Astrocyte of the hippocampus (primary cell): ENCODE data around the gene DHRS12.

Experiments
- DNase-seq: peaks from one replicate; pipeline ENCODE4 v3.0.0; 2011; ENCODE audit warnings: low read depth, low spot score

Gene DHRS12

DNA sequence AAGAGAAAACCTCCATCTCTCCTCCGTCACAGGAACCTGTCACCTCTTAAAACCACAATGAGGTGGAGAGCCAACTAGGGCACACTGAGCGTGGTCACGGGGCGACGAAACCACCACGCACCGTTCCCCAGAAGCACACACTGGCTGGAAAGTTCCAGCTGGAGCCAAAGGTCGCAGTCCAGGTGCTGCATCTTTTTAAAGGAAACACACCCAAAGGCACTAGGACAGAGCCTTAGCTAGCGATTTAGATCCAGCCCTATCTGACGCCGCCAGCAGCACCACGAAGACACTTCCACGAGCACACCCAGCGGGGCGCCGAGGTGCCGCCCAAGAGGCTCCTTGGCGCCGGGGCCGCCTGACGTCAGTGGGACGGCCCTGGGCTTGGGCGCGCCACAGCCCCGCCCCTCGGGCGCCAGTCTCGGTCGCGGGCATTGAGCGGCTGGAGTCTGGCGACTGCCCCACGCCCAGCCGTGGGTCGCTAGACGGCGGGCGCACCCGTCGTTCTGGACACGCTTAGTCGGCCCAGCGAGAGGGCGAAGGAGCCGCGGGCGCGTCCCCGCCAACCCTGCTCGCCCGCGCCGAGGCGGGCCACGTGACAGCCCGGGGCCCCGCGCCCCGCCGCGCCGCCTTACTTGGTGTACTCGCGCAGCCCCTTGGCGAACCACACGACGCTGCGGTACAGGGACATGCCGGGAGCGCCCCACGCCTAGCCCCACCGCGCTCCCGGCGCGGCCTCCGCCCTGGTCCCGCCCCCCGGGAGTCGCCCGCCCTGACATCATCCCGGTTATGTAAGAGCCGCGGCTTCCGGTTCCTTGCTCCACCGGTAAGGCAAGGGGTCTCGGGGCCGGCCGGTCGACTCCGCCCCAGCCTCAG is at the start of gene DHRS12:
Gene DHRS12 (minus strand): TSS at position 742 of the 873 bp plus-strand sequence. CDS start 4,504 bp downstream, outside the sequence.
- DNase-seq, result peak; percentile 93

- no peak for DNase-seq
Observed at GRCh38 chr13:51849145-51850101, 45.5 kb upstream of the DHRS12 start.

- DNase-seq, result peak; percentile 41
Observed at GRCh38 chr13:51848674-51849073, 44.7 kb upstream of the DHRS12 start.

GRCh38 chr13:51846756-51847155 is 42.8 kb upstream of the DHRS12 start:
- no peak for DNase-seq

DNA sequence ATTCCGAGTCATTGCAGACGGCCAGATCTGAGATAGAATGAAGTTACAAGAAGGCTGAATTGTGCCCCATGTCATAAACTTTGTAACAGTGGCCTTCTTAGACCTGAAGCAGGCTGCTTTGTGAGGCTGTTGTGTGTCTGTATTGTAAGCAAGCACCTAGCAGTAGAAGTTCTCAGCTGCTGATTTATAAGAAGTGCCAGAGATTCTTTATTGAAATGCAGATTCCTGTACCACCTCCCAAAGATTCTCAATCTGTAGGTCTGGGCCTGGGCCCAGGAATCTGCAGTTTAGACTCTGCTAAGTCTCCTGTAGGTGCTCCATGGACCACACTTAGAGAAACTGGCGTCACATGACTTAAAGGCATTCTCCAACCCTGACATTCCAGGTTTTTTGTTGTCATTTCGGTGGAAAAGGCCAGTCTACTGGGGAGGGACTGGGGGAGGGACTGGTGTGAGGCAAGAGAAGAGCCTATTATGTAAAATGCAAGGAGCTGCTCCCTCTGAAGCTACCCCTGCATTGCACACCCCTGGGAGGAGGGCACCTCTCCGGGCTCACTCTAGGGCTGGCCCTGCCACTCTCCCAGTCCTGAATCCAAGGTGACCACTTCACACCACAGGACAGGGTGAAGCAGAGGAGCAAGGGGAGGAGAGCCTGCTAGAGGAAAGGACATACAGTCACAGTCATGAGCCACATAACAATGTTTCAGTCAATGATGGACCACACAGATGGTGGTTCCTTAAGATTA is 41.8 kb upstream of the DHRS12 start:
- no peak for DNase-seq

DNA sequence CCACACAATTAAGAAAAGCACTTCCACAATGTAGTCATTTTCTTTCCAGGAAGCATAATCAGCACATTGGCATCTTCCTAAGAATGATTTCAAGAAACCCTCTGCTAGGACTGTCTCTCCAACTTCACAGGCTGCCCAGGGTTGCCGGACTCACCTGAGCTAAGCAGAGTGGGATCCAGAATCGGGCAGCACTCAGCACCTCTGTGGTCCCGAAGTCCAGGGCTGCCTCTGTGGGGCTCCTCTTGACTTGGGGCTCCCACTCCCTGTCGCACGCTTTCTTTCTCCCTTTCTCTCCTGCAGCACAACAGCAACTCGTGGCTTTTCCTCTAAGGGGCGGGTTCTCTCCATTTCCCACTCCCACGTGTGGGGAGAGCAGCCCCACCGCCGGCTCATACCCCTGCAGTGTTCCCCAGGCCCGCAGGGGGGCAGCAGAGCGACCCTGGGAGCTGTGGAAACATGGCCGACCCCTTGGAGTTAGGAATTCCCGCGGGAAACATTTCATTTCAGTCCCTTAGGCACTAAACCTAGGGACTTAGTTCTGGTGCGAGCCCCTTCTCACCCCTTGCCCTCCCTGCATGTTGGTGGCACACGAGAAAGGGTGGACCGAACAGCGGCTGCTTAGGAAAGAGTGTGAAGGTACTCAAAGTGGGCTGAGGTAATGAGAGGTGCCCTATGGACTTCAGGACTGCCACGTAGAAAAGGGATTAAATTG is 41.1 kb upstream of the DHRS12 start, which contains the start of gene TMEM272:
Gene TMEM272 (minus strand): TSS at position 316 of the 712 bp plus-strand sequence. CDS start 6,647 bp downstream, outside the sequence.
- peak; percentile 67 for DNase-seq

DNA sequence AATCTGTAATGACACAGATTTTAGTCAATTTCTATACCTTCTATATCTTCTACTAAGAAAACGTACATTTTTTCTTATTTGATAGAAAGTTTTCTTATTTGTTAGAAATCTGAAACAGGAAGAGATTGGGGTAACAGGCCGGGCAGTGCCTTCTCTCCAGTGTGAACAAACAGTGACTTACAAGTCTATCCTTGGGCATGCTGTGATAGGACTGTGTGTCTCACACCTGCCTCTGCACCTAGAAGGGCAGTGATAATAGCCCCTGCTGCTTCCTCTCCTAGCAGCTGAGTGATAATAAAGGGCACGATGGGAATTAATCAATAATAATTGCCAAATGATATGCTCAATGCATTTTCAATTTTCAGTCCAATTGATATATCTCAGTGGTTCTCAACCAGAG is 39.6 kb upstream of the DHRS12 start:
- no peak for DNase-seq

- no peak for DNase-seq
Observed at GRCh38 chr13:51841732-51842131, 37.8 kb upstream of the DHRS12 start.

DNA sequence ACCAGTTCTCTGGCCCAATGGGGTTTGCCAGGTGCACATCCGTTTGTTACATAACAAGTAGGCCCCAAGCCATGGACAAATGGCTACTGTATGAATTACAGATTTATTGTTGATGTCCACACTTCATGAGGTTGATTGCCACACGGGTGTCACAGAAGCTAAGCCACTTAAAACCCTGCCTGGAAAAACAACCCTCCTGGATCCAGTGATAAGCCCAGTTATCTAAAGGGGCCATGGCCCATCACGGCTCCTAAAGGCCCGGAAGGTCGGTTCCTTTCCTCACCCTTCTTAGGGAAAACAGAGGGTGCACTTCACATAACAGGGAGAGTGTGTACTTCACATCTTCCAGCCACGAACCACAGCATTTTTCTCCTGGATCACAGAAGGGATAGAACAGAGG is 37.0 kb upstream of the DHRS12 start:
- DNase-seq, result no peak

GRCh38 chr13:51839711-51840540 is 36.0 kb upstream of the DHRS12 start:
- DNase-seq, result no peak

- DNase-seq, result peak; percentile 73
Observed at GRCh38 chr13:51838240-51838846, 34.4 kb upstream of the DHRS12 start.

DNA sequence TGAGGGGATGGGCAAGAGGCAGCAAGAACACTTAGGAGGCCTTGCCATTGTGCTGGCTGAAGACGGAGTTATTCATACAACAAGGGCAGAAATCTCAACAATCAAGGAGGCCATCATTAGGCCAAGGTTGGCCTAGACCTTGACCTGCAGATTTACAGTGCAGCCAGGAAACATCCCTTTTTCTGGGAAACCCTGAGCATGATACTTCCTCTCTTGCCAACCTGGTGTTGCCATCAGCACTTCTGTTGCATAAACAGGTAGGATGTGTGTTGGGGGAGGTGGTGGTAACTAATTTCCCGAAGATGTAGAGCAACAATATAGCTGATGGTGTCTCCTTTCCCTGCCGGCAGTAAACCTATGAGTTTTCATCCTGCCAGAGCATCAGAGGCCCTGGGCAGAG is 33.1 kb upstream of the DHRS12 start:
- DNase-seq, result no peak

GRCh38 chr13:51834581-51835171 is 30.7 kb upstream of the DHRS12 start:
- no peak for DNase-seq

DNA sequence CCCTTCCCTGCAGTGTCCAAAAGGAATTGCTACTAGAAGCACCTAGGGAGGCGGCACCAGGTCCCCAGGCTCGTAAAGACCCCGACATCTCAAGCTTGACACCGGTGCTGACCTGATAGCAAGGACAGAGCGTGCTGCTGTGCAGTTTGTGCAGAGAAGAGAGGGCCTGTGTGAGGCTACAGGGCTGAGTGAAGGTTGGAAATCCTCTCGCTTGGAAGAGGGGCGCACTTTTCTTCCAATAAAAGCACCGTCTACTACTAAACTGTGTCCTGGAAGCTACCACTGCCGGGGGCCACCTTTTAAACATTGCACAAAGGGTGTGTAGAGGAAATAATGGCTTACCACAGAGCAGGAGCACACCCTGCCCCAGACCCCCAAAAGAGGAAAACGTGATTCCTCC is 30.0 kb upstream of the DHRS12 start:
- no peak for DNase-seq

- peak; percentile 14 for DNase-seq
Observed at GRCh38 chr13:51832471-51833152, 28.6 kb upstream of the DHRS12 start.

DNA sequence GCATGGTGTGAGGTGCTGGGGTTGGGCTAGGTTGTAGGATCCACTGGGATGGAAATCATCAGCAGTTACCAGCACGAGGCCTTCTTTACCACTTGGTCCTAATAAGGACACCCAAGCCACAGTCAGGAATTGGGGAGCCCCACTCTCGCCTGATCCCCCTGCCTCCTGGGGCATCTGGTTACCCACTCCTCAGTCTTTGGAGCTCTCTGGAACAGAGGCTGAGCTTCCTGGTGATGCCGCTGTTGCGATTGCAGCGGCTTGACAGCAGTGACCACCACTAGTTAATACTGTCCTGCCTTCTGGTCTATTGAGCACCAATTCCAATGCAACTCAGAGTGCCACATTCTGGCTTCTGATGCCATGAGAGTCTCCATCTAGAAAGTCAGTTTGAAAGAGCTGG is 27.6 kb upstream of the DHRS12 start:
- no peak for DNase-seq

DNA sequence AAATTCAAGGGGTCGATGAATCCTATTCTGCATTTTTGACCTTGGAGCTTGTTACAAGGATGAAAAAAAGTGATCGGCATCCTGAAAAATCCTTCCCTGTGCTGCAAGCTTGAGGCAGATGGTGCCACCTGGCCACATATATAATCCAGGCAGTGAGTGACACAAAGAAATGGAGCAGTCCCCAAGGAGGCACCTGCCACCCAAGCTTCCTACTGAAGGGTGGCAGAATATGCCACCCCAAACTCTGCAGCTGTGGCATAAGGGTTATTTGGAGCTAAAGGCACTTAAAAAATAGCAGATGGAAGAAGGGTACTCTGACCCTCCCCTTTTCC is 25.6 kb upstream of the DHRS12 start:
- DNase-seq, result no peak

DNA sequence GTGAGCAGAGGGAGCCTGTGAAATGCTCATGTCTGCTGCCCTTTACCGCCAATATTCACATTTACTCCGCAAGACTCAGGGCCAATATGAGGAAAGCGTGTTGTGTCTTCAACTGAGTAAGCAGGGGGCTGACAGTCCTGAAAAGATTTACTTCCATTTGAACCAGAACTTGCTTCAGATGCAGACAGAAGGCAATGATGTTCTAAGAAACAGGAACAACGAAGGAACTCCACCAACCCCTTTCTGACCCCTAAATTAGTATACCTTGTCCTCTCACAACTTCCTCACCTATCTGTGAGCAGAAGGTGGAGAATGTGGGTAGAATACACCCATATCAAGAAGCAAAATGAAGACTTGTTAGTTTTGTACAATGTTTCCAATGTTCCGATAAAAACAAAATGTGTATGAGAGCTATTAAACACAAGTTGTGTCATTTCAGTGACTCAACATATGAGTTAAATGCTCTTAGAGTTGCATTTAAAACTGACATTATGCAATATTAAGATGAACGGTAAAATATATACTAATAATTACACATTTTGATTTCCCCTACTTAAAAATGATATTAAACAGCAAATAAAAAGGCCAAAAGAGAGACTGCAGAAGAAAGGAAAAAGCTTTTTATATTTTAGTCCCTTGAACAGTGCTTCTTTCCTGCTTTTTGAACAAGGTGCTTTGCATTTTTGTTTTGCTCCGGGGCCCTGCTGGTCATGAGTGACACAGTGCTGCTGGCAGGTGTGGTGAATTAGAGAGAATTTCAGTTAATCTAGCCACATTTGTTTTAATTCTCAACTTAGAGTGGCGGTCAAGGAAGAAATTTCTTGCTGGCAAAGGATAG is 25.0 kb upstream of the DHRS12 start:
- DNase-seq, result no peak
